PC-3 (cell line): Measurements from ENCODE around the gene INHBE. TPM values are rescaled to one million over a fixed set of nuclear protein-coding genes. Genes with fewer than 3 reads are reported as not detected.

ENCODE experiments used
- ATAC-seq: fragments of 200-7000 bp; cut with Tn5 transposase; 2 replicates; pipeline ENCODE4 v1.9.1; 2020; ENCODE audit warnings: mild to moderate bottlenecking, moderate library complexity
- BruUV-seq: library from RNA; stranded (reverse); fragments of 400-500 nt; replicated peaks from 2 replicates; lab custom pipeline; 2021; lab: Mats Ljungman, UMichigan
- CTCF ChIA-PET: fragments of 300-600 bp; sonication (Branson Sonifier 250); formaldehyde crosslinking; loops from one replicate; lab custom pipeline; 2022; ENCODE audit warnings: antibody characterized with exemption; lab: Charles Lee
- POLR2A ChIA-PET: fragments of 300-600 bp; sonication (Branson Sonifier 250); formaldehyde crosslinking; loops from one replicate; lab custom pipeline; 2022; ENCODE audit warnings: antibody characterized with exemption; ENCODE audit not compliant: unreplicated experiment; lab: Charles Lee
- DNase-seq: peaks from one replicate; pipeline ENCODE4 v3.0.0-alpha.2; 2015
- H2AFZ ChIP-seq: fragments of 300-600 bp; sonication (generic); 2 replicates; pipeline ENCODE4 v1.6.0; 2016; ENCODE audit warnings: antibody characterized with exemption, low read length
- H3F3A ChIP-seq: fragments of 300-600 bp; sonication (generic); one replicate; pipeline ENCODE4 v1.6.0; 2017; ENCODE audit warnings: antibody characterized with exemption, low read length, control low read depth, mild to moderate bottlenecking; ENCODE audit not compliant: unreplicated experiment
- H3K27ac ChIP-seq: fragments of 300-600 bp; sonication (generic); 2 replicates; pipeline ENCODE4 v1.5.1; 2016; ENCODE audit warnings: mild to moderate bottlenecking, low read length
- H3K27me3 ChIP-seq: fragments of 300-600 bp; sonication (generic); 2 replicates; pipeline ENCODE4 v1.6.1; 2016; ENCODE audit warnings: low read length, mixed read lengths
- H3K36me3 ChIP-seq: fragments of 300-600 bp; sonication (generic); 2 replicates; pipeline ENCODE4 v1.6.1; 2016; ENCODE audit warnings: low read depth, mixed run types, low read length, mixed read lengths
- H3K4me1 ChIP-seq: fragments of 300-600 bp; sonication (generic); 2 replicates; pipeline ENCODE4 v1.5.1; 2016; ENCODE audit warnings: low read length; ENCODE audit not compliant: insufficient read depth
- H3K4me2 ChIP-seq: fragments of 300-600 bp; sonication (generic); 2 replicates; pipeline ENCODE4 v1.6.0; 2016; ENCODE audit warnings: low read length
- H3K4me3 ChIP-seq: fragments of 300-600 bp; sonication (generic); 2 replicates; pipeline ENCODE4 v1.5.1; 2016; ENCODE audit warnings: mild to moderate bottlenecking, low read length, mixed read lengths
- H3K79me2 ChIP-seq: fragments of 300-600 bp; sonication (generic); 2 replicates; pipeline ENCODE4 v1.6.1; 2017; ENCODE audit warnings: low read length, mixed read lengths
- H3K9ac ChIP-seq: fragments of 300-600 bp; sonication (generic); 2 replicates; pipeline ENCODE4 v1.6.0; 2016; ENCODE audit warnings: mild to moderate bottlenecking, low read length
- H3K9me2 ChIP-seq: fragments of 300-600 bp; sonication (generic); replicated peaks from 2 replicates; pipeline ENCODE4 v1.6.1; 2016; ENCODE audit warnings: mixed run types, low read length, mixed read lengths
- H3K9me3 ChIP-seq: fragments of 300-600 bp; sonication (generic); 2 replicates; pipeline ENCODE4 v1.6.1; 2016; ENCODE audit warnings: low read length, mixed read lengths
- H4K20me1 ChIP-seq: fragments of 300-600 bp; sonication (generic); 2 replicates; pipeline ENCODE4 v1.6.1; 2016; ENCODE audit warnings: low read length, mixed read lengths
- CTCF ChIP-seq: fragments of 300-600 bp; sonication (generic); conservative IDR thresholded peaks from 2 replicates; pipeline ENCODE4 v1.5.1; 2017; ENCODE audit warnings: antibody characterized with exemption, low read depth, mild to moderate bottlenecking, low read length
- EZH2 ChIP-seq: fragments of 300-600 bp; sonication (generic); IDR thresholded peaks from one replicate; pipeline ENCODE4 v1.6.1; 2017; ENCODE audit warnings: antibody characterized with exemption, mild to moderate bottlenecking, low read length; ENCODE audit not compliant: unreplicated experiment
- EZH2phosphoT487 ChIP-seq: fragments of 300-600 bp; sonication (generic); IDR thresholded peaks from 2 replicates; pipeline ENCODE4 v1.6.1; 2018; ENCODE audit warnings: mild to moderate bottlenecking, antibody characterized with exemption, low read length, borderline replicate concordance
- intact Hi-C: fragments of 100-400 bp; cut with micrococcal nuclease; formaldehyde crosslinking; loops from 2 replicates; pipeline ENCODE4 v1.9.0; 2023
- total RNA-seq: library from RNA; depleted of rRNA; stranded (reverse); fragments of >200 nt; gene quantifications from 2 replicates; pipeline ENCODE4 v1.2.3, GENCODE V29; 2014

Gene INHBE
- total RNA-seq, 1 experiment from 2014 or later, result not detected

- H3K4me2 ChIP-seq, result no peak overlapping the region
- BruUV-seq, result no TSS peak
- H3K4me1 ChIP-seq, result no peaks in the 10 kb centered on the region
- H3K4me3 ChIP-seq, result no peak overlapping the region
- H4K20me1 ChIP-seq, result no peaks in the 10 kb centered on the region
- ATAC-seq (no peak), DNase-seq (no peak)
- no peak overlapping the region for H3K9ac ChIP-seq
- no peaks in the 10 kb centered on the region for H3K9me2 ChIP-seq
- no peak overlapping the region for H3K27ac ChIP-seq
- CTCF ChIA-PET, result no interaction called here
- H3K79me2 ChIP-seq, result no peaks in the 10 kb centered on the region
- POLR2A ChIA-PET, result no interaction called here
- intact Hi-C loops, result no loop called here
- H3K36me3 ChIP-seq, result no peaks in the 10 kb centered on the region
- TF ChIP-seq EZH2phosphoT487 (no peak), EZH2 (no peak), CTCF (no peak)
- no peak overlapping the region for H2AFZ ChIP-seq
- H3F3A ChIP-seq, result no peaks in the 10 kb centered on the region
- peaks cover 5% of the 10 kb centered on the region; the same call in 1 of the 2 replicates for H3K27me3 ChIP-seq
- no peaks in the 10 kb centered on the region for H3K9me3 ChIP-seq
Measured at GRCh38 chr12:57481671-57482070, 26.6 kb downstream of the INHBE start.

DNA sequence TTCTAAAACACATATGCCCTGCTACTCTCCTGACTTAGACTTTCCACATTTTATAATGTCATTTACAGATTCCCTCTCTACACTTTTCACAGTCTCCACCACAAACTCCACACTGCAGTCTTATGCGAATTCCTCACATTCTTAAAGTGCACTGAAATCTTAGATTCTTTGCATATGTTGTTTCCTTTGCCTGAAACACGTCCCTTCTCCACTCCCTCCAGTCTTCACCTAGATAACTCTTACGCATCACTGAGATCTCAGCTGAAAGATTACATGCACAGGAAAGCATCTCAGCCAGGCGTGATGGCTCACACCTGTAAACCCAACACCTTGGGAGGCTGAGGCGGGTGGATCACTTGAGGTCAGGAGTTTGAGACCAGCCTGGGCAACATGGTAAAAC lies 28.4 kb downstream of the INHBE start:
- H3K9ac ChIP-seq, result no peak overlapping the region
- POLR2A ChIA-PET, result no interaction called here
- ATAC-seq, result no peak
- intact Hi-C loops, result no loop called here
- H3K27me3 ChIP-seq, result 0 out of 2 replicates have a peak, but pooled peaks cover 4% of the 10 kb centered on the region
- H4K20me1 ChIP-seq, result no peaks in the 10 kb centered on the region
- H3K9me3 ChIP-seq, result no peaks in the 10 kb centered on the region
- no peak overlapping the region for H3K4me3 ChIP-seq
- no peak overlapping the region for H3K4me2 ChIP-seq
- no TSS peak for BruUV-seq
- no peak for DNase-seq
- no peaks in the 10 kb centered on the region for H3F3A ChIP-seq
- H2AFZ ChIP-seq, result no peak overlapping the region
- H3K9me2 ChIP-seq, result no peaks in the 10 kb centered on the region
- CTCF ChIA-PET, result no interaction called here
- TF ChIP-seq CTCF (no peak), EZH2phosphoT487 (no peak), EZH2 (no peak)
- no peak overlapping the region for H3K27ac ChIP-seq
- H3K79me2 ChIP-seq, result peaks cover 6% of the 10 kb centered on the region
- H3K36me3 ChIP-seq, result no peaks in the 10 kb centered on the region
- H3K4me1 ChIP-seq, result no peaks in the 10 kb centered on the region

GRCh38 chr12:57485695-57486094 lies 30.6 kb downstream of the INHBE start:
- intact Hi-C loops, result no loop called here
- Histone ChIP-seq H3K79me2 (peaks cover 24% of the 10 kb centered on the region), H2AFZ (no peak overlapping the region), H3K9me2 (no peaks in the 10 kb centered on the region), H3F3A (no peaks in the 10 kb centered on the region), H3K36me3 (peaks cover 14% of the 10 kb centered on the region; the same call in 1 of the 2 replicates), H3K9me3 (no peaks in the 10 kb centered on the region), H4K20me1 (no peaks in the 10 kb centered on the region), H3K4me1 (peaks cover 10% of the 10 kb centered on the region), H3K4me3 (no peak overlapping the region), H3K27ac (no peak overlapping the region), H3K27me3 (0 out of 2 replicates have a peak, but pooled peaks cover 1% of the 10 kb centered on the region), H3K9ac (no peak overlapping the region), H3K4me2 (no peak overlapping the region)
- CTCF ChIA-PET, result interaction anchor here (0.6 kb wide), 1 partner anchor 30 kb away, joined by 3 read pairs; no protein-coding TSS in a partner anchor
- TF ChIP-seq EZH2phosphoT487, result no peak
- no peak for TF ChIP-seq CTCF
- no peak for TF ChIP-seq EZH2
- BruUV-seq, result no TSS peak
- ATAC-seq, result no peak
- DNase-seq, result no peak
- POLR2A ChIA-PET, result interaction anchor here (0.6 kb wide), 2 partner anchors 24 to 90 kb away, joined by 3 to 5 read pairs; no protein-coding TSS in a partner anchor
